ENCODE measurements around the gene UBE2G1.
"Not testable (repeated sequence)": the region's sequence is repeated elsewhere in the genome, so short reads cannot be mapped to it uniquely, and the experiment has no call there.

The UBE2G1 gene

DNA sequence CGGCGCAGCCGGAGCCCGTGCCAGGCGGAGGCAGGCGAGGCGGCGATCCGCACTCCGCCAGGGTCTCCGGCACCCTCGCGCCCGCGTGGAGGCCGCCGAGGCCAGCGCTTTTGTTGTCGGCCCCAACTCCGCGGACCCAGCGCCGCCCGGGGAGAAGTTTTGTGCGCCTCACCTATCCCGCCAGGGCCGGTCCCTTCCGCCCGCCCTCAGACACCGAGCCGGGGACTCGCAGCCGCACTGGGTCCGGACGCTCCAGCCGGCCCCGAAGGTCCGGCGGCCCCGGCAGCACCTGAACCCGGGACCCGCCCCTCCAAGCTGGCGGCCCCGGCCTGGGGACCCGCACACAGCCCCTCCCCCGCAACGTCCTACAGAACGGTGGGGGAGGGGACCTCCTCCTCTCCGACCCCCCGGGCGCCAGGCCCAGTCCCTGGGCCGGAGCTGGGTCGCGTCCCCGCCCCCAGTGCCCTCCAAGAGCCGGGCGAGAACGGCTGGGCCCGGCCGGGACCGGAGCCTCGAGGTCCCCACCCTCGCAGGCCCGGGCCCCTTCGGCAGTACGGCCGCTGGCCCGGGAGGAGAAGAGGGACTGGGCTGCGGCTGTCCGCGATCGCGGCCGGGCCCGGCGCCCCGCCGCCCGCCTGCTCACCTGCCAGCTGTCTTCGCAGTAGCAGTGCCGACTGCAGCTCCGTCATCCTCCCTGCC, 698 bp downstream of the UBE2G1 start:
- Mint-ChIP-seq H3K4me3 (peak overlapping the region; percentile 66 to 89), H3K27me3 (no peaks in the 10 kb centered on the region), H3K9me3 (no peaks in the 10 kb centered on the region), H3K27ac (peak overlapping the region; percentile 87 to 89), H3K36me3 (ENCODE audit: insufficient read depth) (peaks cover 31% of the 10 kb centered on the region), H3K4me1 (ENCODE audit: low read depth in 2 of 2) (peaks cover 21 to 29% of the 10 kb centered on the region in 2 donors)
- ATAC-seq (replicated peaks) (peak; percentile 23), DNase-seq (no peak)

GRCh38 chr17:4365103-4365627, 1.3 kb downstream of the UBE2G1 start:
- ATAC-seq (replicated peaks) (peak; percentile 60), DNase-seq (peak; percentile 76 to 79 (median 78))
- Mint-ChIP-seq H3K36me3 (ENCODE audit: insufficient read depth) (peaks cover 31% of the 10 kb centered on the region), H3K27me3 (no peaks in the 10 kb centered on the region), H3K4me1 (ENCODE audit: low read depth in 2 of 2) (peaks cover 22 to 31% of the 10 kb centered on the region in 2 donors), H3K27ac (peak overlapping the region; percentile 87 to 89), H3K9me3 (no peaks in the 10 kb centered on the region), H3K4me3 (peak overlapping the region; percentile 87 to 89)

- ATAC-seq (replicated peaks) (no peak), DNase-seq (no peak)
- Mint-ChIP-seq H3K27ac (peak overlapping the region; percentile 87 to 89), H3K27me3 (no peaks in the 10 kb centered on the region), H3K9me3 (no peaks in the 10 kb centered on the region), H3K36me3 (ENCODE audit: insufficient read depth) (peaks cover 34% of the 10 kb centered on the region), H3K4me3 (peak overlapping the region; percentile 87 to 89), H3K4me1 (ENCODE audit: low read depth in 2 of 2) (peaks cover 22 to 35% of the 10 kb centered on the region in 2 donors)
Observed at GRCh38 chr17:4364622-4365041, 1.8 kb downstream of the UBE2G1 start.

DNA sequence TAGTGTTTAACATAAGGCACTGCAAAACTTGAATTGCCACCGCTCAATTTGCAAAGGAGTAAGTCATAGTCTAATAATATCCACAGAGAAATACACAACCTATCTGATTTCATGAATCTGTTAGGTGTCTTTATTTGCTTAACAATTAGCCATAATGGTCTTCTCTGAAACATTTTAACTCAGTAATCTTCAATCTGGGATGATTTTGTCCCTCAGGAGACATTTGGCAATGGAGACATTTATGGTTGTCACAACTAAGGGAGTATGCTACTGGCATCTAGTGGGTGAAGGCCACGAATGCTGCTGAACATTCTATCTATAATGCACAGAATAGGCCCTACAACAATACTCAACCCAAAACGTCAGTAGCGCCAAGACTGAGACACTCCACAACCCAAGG, 4.3 kb downstream of the UBE2G1 start:
- H3K9me3 Mint-ChIP-seq, result no peaks in the 10 kb centered on the region
- H3K4me3 Mint-ChIP-seq, result no peak overlapping the region
- H3K27ac Mint-ChIP-seq, result peak overlapping the region in 1 of 2 donors; percentile 31
- H3K27me3 Mint-ChIP-seq, result no peaks in the 10 kb centered on the region
- H3K36me3 Mint-ChIP-seq (ENCODE audit: insufficient read depth), result peaks cover 45% of the 10 kb centered on the region
- DNase-seq (no peak), ATAC-seq (replicated peaks) (no peak)
- peaks cover 32 to 54% of the 10 kb centered on the region in 2 donors for H3K4me1 Mint-ChIP-seq (ENCODE audit: low read depth in 2 of 2)

DNA sequence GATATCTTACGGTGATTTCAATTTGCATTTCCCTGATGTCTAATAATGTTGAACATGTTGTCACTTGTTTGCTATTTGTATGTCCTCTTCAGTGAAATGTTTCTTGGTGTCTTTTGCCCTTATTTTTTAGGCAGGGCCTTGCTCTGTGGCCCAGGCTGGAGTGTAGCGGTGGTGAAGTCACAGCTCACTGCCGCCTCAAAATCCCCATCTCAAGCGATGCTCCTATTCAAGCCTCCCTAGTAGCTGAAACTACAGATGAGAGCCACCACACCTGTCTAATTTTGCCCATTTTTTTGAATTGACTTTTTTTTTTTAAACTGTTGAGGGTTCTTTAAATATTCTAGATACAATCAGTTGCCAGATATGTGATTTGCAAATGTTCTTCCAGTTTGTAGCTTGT, 8.3 kb downstream of the UBE2G1 start:
- Mint-ChIP-seq H3K27me3 (no peaks in the 10 kb centered on the region), H3K36me3 (ENCODE audit: insufficient read depth) (peaks cover 27% of the 10 kb centered on the region), H3K4me3 (peak overlapping the region in 1 of 2 donors; percentile 10), H3K27ac (peak overlapping the region in 1 of 2 donors; percentile 41), H3K9me3 (no peaks in the 10 kb centered on the region), H3K4me1 (ENCODE audit: low read depth in 2 of 2) (peaks cover 21 to 52% of the 10 kb centered on the region in 2 donors)
- DNase-seq, result no peak
- no peak for ATAC-seq (replicated peaks)

- H3K27ac Mint-ChIP-seq, result no peak overlapping the region
- peaks cover 21 to 55% of the 10 kb centered on the region in 2 donors for H3K4me1 Mint-ChIP-seq (ENCODE audit: low read depth in 2 of 2)
- no peaks in the 10 kb centered on the region for H3K27me3 Mint-ChIP-seq
- H3K4me3 Mint-ChIP-seq, result peak overlapping the region in 1 of 2 donors; percentile 36
- H3K9me3 Mint-ChIP-seq, result no peaks in the 10 kb centered on the region
- no peak for DNase-seq
- H3K36me3 Mint-ChIP-seq (ENCODE audit: insufficient read depth), result peaks cover 25% of the 10 kb centered on the region
- no peak for ATAC-seq (replicated peaks)
Observed at GRCh38 chr17:4357671-4358070, 8.8 kb downstream of the UBE2G1 start.

- Mint-ChIP-seq H3K4me3 (peak overlapping the region in 1 of 2 donors; percentile 36), H3K4me1 (ENCODE audit: low read depth in 2 of 2) (peaks cover 22 to 54% of the 10 kb centered on the region in 2 donors), H3K9me3 (no peaks in the 10 kb centered on the region), H3K36me3 (ENCODE audit: insufficient read depth) (peaks cover 19% of the 10 kb centered on the region), H3K27ac (no peak overlapping the region), H3K27me3 (no peaks in the 10 kb centered on the region)
- DNase-seq (no peak), ATAC-seq (replicated peaks) (no peak)
Observed at GRCh38 chr17:4357030-4357628, 9.3 kb downstream of the UBE2G1 start.

DNA sequence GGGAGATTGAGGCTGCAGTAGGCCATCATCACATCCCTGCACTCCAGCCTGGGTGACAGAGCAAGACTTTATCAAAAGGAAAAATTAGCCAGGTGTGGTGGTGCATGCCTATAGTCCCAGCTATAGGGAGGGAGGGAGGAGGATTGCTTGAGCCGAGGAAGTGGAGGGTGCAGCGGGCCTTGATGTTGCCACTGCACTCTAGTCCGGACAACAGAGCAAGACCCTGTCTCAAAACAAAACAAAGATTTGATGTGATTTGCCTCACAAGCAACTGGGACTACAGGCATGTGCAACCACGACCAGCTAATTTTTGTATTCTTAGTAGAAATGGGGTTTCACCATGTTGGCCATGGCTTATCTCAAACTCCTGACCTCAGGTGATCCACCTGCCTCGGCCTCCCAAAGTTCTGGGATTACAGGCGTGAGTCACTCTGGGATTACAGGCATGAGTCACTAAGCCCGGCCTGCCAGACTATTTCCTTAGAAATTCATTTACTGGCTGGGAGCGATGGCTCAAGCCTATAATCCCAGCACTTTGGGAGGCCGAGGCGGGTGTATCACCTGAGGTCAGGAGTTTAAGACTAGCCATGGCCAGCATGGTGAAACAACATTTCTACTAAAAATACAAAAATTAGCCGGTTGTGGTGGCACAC, 11.5 kb downstream of the UBE2G1 start:
- H3K27ac Mint-ChIP-seq, result peak overlapping the region in 1 of 2 donors; percentile 55
- DNase-seq, result no peak
- ATAC-seq (replicated peaks), result no peak
- H3K4me3 Mint-ChIP-seq, result peak overlapping the region in 1 of 2 donors; percentile 15
- peaks cover 17% of the 10 kb centered on the region for H3K36me3 Mint-ChIP-seq (ENCODE audit: insufficient read depth)
- H3K4me1 Mint-ChIP-seq (ENCODE audit: low read depth in 2 of 2), result peaks cover 27 to 62% of the 10 kb centered on the region in 2 donors
- H3K27me3 Mint-ChIP-seq, result no peaks in the 10 kb centered on the region
- H3K9me3 Mint-ChIP-seq, result no peaks in the 10 kb centered on the region

- peak overlapping the region in 1 of 2 donors; percentile 15 for H3K4me3 Mint-ChIP-seq
- peaks cover 23 to 56% of the 10 kb centered on the region in 2 donors for H3K4me1 Mint-ChIP-seq (ENCODE audit: low read depth in 2 of 2)
- H3K27ac Mint-ChIP-seq, result peak overlapping the region; percentile 55 to 59
- H3K36me3 Mint-ChIP-seq (ENCODE audit: insufficient read depth), result peaks cover 10% of the 10 kb centered on the region
- H3K9me3 Mint-ChIP-seq, result no peaks in the 10 kb centered on the region
- no peak for ATAC-seq (replicated peaks)
- no peak for DNase-seq
- no peaks in the 10 kb centered on the region for H3K27me3 Mint-ChIP-seq
Observed at GRCh38 chr17:4354206-4354605, 12.3 kb downstream of the UBE2G1 start.

GRCh38 chr17:4350214-4350613, 16.3 kb downstream of the UBE2G1 start:
- not testable (repeated sequence) for H3K27me3 Mint-ChIP-seq; ATAC-seq (replicated peaks); H3K27ac Mint-ChIP-seq; H3K4me3 Mint-ChIP-seq; DNase-seq; H3K9me3 Mint-ChIP-seq
- H3K4me1 Mint-ChIP-seq (ENCODE audit: low read depth in 2 of 2), result peaks cover 24 to 56% of the 10 kb centered on the region in 2 donors
- H3K36me3 Mint-ChIP-seq (ENCODE audit: insufficient read depth), result peaks cover 15% of the 10 kb centered on the region

GRCh38 chr17:4345581-4346252, 20.8 kb downstream of the UBE2G1 start:
- peaks cover 24% of the 10 kb centered on the region for H3K36me3 Mint-ChIP-seq (ENCODE audit: insufficient read depth)
- no peak for DNase-seq
- no peak for ATAC-seq (replicated peaks)
- H3K4me1 Mint-ChIP-seq (ENCODE audit: low read depth in 2 of 2), result peaks cover 8 to 36% of the 10 kb centered on the region in 2 donors
- no peaks in the 10 kb centered on the region for H3K27me3 Mint-ChIP-seq
- no peaks in the 10 kb centered on the region for H3K9me3 Mint-ChIP-seq
- peak overlapping the region in 1 of 2 donors; percentile 19 for H3K27ac Mint-ChIP-seq
- no peak overlapping the region for H3K4me3 Mint-ChIP-seq

DNA sequence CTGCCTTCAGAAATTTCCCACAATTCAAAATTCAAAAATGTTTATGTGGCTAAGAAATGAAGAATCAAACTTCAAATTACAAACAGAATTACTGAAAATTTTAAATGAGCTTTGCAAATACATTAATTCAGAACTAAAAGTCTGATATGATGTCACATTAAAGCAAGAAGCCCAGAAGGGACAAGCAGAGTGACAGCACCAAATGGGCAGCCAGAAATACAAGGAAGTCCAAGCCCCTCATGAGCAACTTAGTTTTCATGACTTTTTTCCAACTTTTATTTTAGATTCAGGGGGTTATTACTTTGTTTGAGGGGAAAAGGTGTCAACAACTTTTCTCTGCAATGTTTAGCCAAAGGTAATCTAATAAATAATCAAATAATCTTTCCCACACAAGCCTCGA, 21.5 kb downstream of the UBE2G1 start:
- peaks cover 13 to 39% of the 10 kb centered on the region in 2 donors for H3K4me1 Mint-ChIP-seq (ENCODE audit: low read depth in 2 of 2)
- DNase-seq, result no peak
- H3K27me3 Mint-ChIP-seq, result no peaks in the 10 kb centered on the region
- no peak overlapping the region for H3K4me3 Mint-ChIP-seq
- no peak overlapping the region for H3K27ac Mint-ChIP-seq
- H3K9me3 Mint-ChIP-seq, result no peaks in the 10 kb centered on the region
- ATAC-seq (replicated peaks), result no peak
- H3K36me3 Mint-ChIP-seq (ENCODE audit: insufficient read depth), result peaks cover 27% of the 10 kb centered on the region

DNA sequence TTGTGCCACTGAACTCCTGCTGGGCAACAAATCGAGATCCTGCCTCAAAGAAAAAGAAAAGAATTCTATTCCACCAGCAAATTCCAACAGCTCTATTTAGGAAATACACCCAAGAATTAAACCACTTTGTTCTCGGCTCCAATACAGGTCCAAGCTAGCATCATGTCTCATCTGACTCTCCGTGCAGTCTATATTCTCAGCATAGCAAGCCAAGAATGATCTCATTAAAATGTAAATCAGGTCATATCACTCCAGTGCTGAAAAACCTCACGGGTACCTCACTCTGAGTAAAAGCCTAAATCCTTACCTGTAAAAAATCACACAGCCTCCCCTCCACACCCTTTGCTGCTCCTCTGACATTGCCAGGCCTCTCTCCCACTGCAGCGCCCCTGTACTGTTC, 23.9 kb downstream of the UBE2G1 start:
- DNase-seq, result no peak
- H3K9me3 Mint-ChIP-seq, result no peaks in the 10 kb centered on the region
- no peak overlapping the region for H3K4me3 Mint-ChIP-seq
- H3K27ac Mint-ChIP-seq, result no peak overlapping the region
- ATAC-seq (replicated peaks), result no peak
- H3K27me3 Mint-ChIP-seq, result no peaks in the 10 kb centered on the region
- H3K36me3 Mint-ChIP-seq (ENCODE audit: insufficient read depth), result peaks cover 20% of the 10 kb centered on the region
- peaks cover 11 to 40% of the 10 kb centered on the region in 2 donors for H3K4me1 Mint-ChIP-seq (ENCODE audit: low read depth in 2 of 2)
